GM19025 (cell line): Measurements from ENCODE around the gene GUCA2A.

Experiments
- ATAC-seq: cut with Tn5 transposase; IDR thresholded peaks from one replicate; pipeline ENCODE4 v1.9.1; 2021; ENCODE audit warnings: mild to moderate bottlenecking, low read depth, moderate library complexity; ENCODE audit not compliant: unreplicated experiment

The GUCA2A gene

GRCh38 chr1:42155362-42155761, 9.2 kb downstream of the GUCA2A start:
- ATAC-seq = no peak

GRCh38 chr1:42154685-42155084, 9.9 kb downstream of the GUCA2A start:
- ATAC-seq = no peak

GRCh38 chr1:42153624-42154023, 10.9 kb downstream of the GUCA2A start:
- no peak for ATAC-seq

GRCh38 chr1:42152907-42153600, 11.5 kb downstream of the GUCA2A start, which contains the start of gene GUCA2B:
GUCA2B (plus strand) TSS chr1:42153410; CDS start chr1:42153451, 41 bp downstream.
- no peak for ATAC-seq

- ATAC-seq = no peak
These were observed 12.4 kb downstream of the GUCA2A start for GRCh38 chr1:42152119-42152518.

- ATAC-seq = no peak
These were observed 13.9 kb downstream of the GUCA2A start for GRCh38 chr1:42150651-42151050.

- ATAC-seq = no peak
These were observed 16.4 kb downstream of the GUCA2A start for GRCh38 chr1:42148166-42148565.

GRCh38 chr1:42146626-42147320, 17.8 kb downstream of the GUCA2A start:
- no peak for ATAC-seq

GRCh38 chr1:42145764-42146625, 18.6 kb downstream of the GUCA2A start:
- ATAC-seq = no peak

GRCh38 chr1:42145389-42145716, 19.2 kb downstream of the GUCA2A start:
- no peak for ATAC-seq

- no peak for ATAC-seq
These were observed 19.7 kb downstream of the GUCA2A start for GRCh38 chr1:42144711-42145388.

GRCh38 chr1:42143896-42144710, 20.4 kb downstream of the GUCA2A start:
- no peak for ATAC-seq

- ATAC-seq = no peak
These were observed 21.5 kb downstream of the GUCA2A start for GRCh38 chr1:42142894-42143675.

- no peak for ATAC-seq
These were observed 22.6 kb downstream of the GUCA2A start for GRCh38 chr1:42141978-42142377.

- no peak for ATAC-seq
These were observed 24.4 kb downstream of the GUCA2A start for GRCh38 chr1:42140191-42140590.

- no peak for ATAC-seq
These were observed 25.1 kb downstream of the GUCA2A start for GRCh38 chr1:42139444-42139843.

- ATAC-seq = no peak
These were observed 26.0 kb downstream of the GUCA2A start for GRCh38 chr1:42138586-42138985.

- no peak for ATAC-seq
These were observed 26.8 kb downstream of the GUCA2A start for GRCh38 chr1:42137766-42138165.

GRCh38 chr1:42136466-42136865, 28.1 kb downstream of the GUCA2A start:
- ATAC-seq = no peak
